Hematopoietic multipotent progenitor cell treated with erythropoietin and hydrocortisone succinate and interleukin-3 and kit ligand, for 17 days (in vitro differentiated cells): ENCODE measurements around the gene PRKD3.

Experiments used
- DNase-seq: peaks from one replicate; pipeline ENCODE4 v3.0.0-alpha.2; 2015; ENCODE audit warnings: low spot score

The PRKD3 gene

GRCh38 chr2:37343537-37344434 is 19.2 kb upstream of the PRKD3 start:
- DNase-seq: no peak

- DNase-seq: no peak
These were observed 18.1 kb upstream of the PRKD3 start for GRCh38 chr2:37342591-37343220.

DNA sequence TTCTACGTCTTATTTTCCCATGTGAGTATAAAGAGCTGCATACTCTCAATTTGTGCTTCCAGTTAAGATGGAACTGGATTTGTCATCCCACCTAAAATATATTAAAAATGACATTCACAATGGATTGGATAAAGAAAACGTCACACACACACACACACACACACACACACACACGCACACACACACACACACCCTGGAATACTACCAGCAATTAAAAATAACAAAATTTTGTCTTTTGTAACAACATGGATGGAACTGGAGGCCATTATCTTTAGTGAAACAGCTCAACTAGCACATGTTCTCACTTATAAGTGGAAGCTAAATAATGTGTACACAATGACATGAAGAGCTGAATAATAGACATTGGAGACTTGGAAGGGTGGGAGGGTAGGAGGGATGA is 16.0 kb upstream of the PRKD3 start:
- no peak for DNase-seq

DNA sequence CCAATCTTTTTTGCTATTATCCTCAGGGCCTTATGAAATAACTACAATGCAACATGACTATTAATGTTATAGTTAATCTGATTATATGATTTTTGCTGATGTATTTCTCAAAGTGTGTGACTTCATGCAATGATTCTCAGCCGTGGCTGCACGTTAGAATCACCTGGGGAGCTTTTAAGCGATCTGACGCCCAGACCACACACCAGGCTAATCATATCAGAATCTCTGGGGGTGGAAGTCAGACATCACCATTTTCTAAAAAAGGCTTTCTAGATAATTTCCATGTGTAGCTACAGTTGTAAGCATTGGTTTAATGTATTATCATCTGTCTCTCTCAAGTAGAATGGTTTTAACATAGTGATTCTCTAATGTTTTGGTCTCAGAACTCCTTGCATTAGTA is 14.3 kb upstream of the PRKD3 start:
- no peak for DNase-seq

DNA sequence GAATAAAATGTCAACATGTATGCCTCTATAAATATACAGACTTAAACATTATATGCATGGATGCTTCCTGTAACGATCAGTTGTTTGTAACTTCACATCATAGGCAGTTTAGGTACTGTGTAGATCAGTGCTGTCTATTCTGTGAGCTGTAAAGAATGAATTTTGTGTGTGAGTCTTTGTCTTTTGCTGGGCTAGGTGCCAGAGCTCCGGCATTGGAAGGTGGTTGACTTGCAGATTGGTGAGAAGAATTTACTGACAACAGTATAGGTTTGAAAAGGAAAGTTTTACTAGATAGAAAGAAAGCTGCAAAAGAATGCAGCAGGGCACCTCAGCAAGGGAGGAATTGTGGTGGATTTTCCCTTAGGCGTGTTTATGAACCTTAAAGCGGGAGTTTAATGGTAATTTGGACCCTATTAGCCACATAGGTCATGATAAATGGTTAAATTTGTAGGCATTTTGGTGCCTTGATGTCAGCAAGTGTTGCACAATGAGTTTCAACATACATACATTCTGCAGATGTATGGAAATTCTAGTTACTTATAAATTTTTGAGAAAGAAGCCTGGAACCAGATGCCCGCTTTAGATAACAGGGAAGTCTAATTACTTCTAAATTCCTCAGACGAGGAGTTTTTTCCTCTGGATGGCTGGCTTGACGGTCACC is 13.1 kb upstream of the PRKD3 start:
- no peak for DNase-seq

GRCh38 chr2:37335604-37336003 is 11.0 kb upstream of the PRKD3 start:
- no peak for DNase-seq

DNA sequence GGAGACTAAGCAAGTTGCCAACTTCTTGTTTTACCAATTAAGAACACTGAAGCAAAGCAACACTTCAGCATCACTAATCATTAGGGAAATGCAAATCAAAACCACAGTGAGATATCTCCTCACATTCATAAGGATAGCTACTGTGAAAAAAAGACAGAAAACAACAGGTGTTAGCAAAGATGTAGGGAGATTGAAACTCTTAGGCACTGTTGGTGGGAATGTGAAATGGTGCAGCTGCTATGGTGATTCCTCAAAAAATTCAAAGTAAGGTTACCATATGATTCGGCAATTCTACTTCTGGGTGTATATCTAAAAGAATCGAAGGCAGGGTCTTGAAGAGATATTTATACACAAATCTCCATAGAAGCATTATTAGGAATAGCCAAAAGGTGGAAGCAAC is 8.6 kb upstream of the PRKD3 start:
- DNase-seq: no peak

GRCh38 chr2:37332560-37332959 is 7.9 kb upstream of the PRKD3 start:
- no peak for DNase-seq

- no peak for DNase-seq
These were observed 6.0 kb upstream of the PRKD3 start for GRCh38 chr2:37330681-37331080.

DNA sequence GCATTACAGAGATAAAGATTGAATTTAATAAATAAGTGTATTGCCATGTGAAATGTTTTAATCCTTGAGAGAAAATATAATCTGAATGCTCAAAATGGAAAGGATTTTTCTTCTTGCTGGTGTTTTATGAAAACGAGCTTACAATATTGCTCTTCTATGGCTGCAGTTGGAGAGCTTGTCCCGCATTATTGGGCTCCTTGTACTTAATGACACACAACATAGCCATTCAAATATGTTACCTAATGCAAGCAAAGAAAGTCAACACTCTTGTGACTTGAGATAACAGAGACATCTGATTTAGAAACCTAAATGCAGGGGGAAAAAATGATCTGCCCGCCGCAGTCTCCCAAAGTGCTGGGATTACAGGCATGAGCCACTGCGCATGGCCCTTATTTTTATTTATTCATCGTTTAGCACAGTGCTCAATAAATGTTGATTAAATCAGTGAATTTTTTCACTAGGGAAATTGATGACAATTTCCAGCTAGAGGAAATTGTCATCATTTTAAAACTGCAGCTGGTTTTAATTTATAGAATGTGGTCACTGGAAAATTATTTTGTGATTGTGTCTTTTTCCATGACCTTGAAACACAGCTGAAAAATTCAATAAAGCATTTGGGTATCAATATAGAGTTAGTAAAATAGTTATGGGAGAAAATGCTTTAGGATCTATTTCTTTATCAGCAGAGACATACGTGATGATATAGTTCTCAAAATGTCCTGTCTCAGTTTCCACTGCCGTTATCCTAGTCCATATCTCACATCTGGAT is 2.4 kb upstream of the PRKD3 start:
- DNase-seq: no peak

GRCh38 chr2:37326285-37326684 is 1.7 kb upstream of the PRKD3 start:
- no peak for DNase-seq

DNA sequence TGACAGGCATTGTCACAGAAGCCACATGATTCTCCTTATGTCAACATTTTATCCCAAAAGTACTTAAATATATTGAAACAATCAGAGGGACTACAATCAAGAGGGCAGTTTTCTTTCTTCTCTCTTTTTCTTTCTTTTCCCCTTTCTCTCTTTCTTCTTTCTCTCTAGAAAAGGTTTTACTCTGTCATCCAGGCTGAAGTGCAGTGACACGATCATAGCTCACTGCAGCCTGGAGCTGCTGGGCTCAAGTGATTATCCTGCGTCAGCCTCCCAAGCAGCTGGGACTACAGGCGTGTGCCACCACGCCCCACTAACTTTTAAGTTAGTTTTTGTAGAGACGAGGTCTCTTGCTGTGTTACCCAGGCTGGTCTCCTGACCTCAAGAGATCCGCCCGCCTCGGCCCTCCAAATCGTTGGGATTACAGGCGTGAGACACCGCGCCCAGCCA is 1.0 kb upstream of the PRKD3 start:
- DNase-seq: no peak

GRCh38 chr2:37324536-37324785 is 172 bp downstream of the PRKD3 start:
- no peak for DNase-seq

GRCh38 chr2:37323781-37324535 is 675 bp downstream of the PRKD3 start:
- no peak for DNase-seq

- DNase-seq: no peak
These were observed 1.4 kb downstream of the PRKD3 start for GRCh38 chr2:37323176-37323780.

DNA sequence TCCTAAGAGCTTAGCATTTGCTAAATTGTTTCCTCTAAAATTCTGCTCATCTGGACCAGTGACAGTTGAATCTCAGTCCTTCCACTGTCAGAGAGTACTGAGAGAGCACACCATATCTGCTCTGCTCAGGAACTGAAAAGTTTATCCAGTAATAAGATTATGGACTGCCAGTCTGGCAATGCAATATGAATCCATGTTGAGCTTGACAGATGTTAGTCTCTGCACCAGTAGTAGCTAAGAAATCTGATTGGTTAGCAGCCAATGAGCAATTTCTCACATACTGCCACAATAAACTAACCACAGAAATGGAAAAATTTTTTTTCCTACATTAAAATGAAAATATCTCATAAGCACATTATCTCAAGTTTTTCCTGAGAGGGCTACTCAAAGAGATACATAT is 2.3 kb downstream of the PRKD3 start:
- no peak for DNase-seq

GRCh38 chr2:37321029-37321682 is 3.5 kb downstream of the PRKD3 start:
- no peak for DNase-seq

DNA sequence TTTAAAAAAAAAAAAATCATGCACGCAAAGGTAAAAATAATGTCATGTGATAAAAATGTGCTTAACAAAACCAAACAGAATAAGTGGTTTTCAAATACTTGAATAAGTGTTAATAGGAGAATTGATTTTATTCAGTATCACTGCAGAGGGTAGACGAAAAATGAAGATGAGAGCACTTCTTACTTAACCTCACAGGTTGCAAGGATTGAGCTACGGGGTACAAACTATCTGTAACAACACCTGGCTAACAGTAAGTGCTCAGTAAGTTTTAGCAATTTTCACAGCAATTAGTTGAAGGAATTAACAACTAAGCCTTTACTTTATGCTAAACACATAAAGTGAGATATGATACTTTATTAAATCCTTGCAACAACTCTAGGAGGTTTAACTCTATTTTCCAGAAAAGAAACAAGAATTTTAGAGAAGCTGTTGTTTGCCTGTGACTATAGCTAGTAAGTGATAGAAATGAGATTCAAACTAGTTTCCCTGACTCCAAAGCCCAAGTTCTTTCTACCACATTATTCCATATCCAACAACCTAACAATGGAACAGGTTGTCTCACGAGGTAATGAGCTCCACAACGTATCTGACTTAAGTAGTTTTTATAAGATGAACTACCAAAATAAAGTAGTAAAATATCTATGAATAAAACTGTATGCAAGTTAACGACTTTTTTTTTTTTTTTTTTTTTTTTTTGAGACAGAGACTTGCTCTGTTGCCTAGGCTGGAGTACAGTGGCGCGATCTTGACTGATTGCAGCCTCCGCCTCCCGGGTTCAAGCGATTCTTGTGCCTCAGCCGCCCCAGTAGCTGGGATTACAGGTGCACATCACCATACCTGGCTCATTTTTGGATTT is 4.7 kb downstream of the PRKD3 start:
- DNase-seq: no peak

- no peak for DNase-seq
These were observed 6.2 kb downstream of the PRKD3 start for GRCh38 chr2:37318401-37318800.

GRCh38 chr2:37317746-37318145 is 6.9 kb downstream of the PRKD3 start:
- no peak for DNase-seq
